Right hindlimb (tissue), 1 donor: ENCODE measurements around the gene PEX1.
A peak's percentile ranks its signal among the peaks of the same experiment; 100 is the strongest.
"Not testable (repeated sequence)": the region's sequence is repeated elsewhere in the genome, so short reads cannot be mapped to it uniquely, and the experiment has no call there.

Experiments
- DNase-seq: peaks from one replicate; pipeline ENCODE4 v3.0.0-alpha.2; 2018

PEX1 gene

GRCh38 chr7:92528188-92528957, at the start of gene PEX1, which contains the start of gene RBM48:
Gene PEX1, minus strand, starts transcription at chr7:92528520. Its CDS starts 85 bp downstream, at chr7:92528435.
Gene RBM48, plus strand, starts transcription at chr7:92528795. Its CDS starts 19 bp downstream, at chr7:92528814.
- peak; percentile 99 for DNase-seq

- no peak for DNase-seq
These were observed 48.0 kb upstream of the PEX1 start for GRCh38 chr7:92576296-92576695.

- no peak for DNase-seq
These were observed 40.8 kb upstream of the PEX1 start for GRCh38 chr7:92569137-92569536.

GRCh38 chr7:92567460-92567859, 39.1 kb upstream of the PEX1 start:
- no peak for DNase-seq

GRCh38 chr7:92563345-92563744, 35.0 kb upstream of the PEX1 start:
- DNase-seq: no peak

GRCh38 chr7:92560602-92561001, 32.3 kb upstream of the PEX1 start:
- DNase-seq: no peak

GRCh38 chr7:92557808-92558362, 29.6 kb upstream of the PEX1 start:
- DNase-seq: no peak

GRCh38 chr7:92557249-92557648, 28.9 kb upstream of the PEX1 start:
- no peak for DNase-seq

- no peak for DNase-seq
These were observed 21.9 kb upstream of the PEX1 start for GRCh38 chr7:92550194-92550593.

- DNase-seq: no peak
These were observed 19.3 kb upstream of the PEX1 start for GRCh38 chr7:92547579-92547978.

GRCh38 chr7:92546856-92547497, 18.7 kb upstream of the PEX1 start:
- no peak for DNase-seq

GRCh38 chr7:92545116-92545515, 16.8 kb upstream of the PEX1 start:
- not testable (repeated sequence) for DNase-seq

GRCh38 chr7:92543542-92543941, 15.2 kb upstream of the PEX1 start:
- DNase-seq: not testable (repeated sequence)

GRCh38 chr7:92534572-92534971, 6.3 kb upstream of the PEX1 start:
- no peak for DNase-seq

GRCh38 chr7:92528958-92529264, 591 bp upstream of the PEX1 start:
- no peak for DNase-seq

- DNase-seq: peak; percentile 50
These were observed 776 bp downstream of the PEX1 start for GRCh38 chr7:92527300-92528187.

- no peak for DNase-seq
These were observed 5.2 kb downstream of the PEX1 start for GRCh38 chr7:92523110-92523509.

- DNase-seq: no peak
These were observed 8.3 kb downstream of the PEX1 start for GRCh38 chr7:92520024-92520423.

- DNase-seq: no peak
These were observed 10.7 kb downstream of the PEX1 start for GRCh38 chr7:92517631-92518030.

GRCh38 chr7:92513167-92513902, 15.0 kb downstream of the PEX1 start:
- no peak for DNase-seq

- no peak for DNase-seq
These were observed 19.4 kb downstream of the PEX1 start for GRCh38 chr7:92508946-92509345.

- no peak for DNase-seq
These were observed 22.0 kb downstream of the PEX1 start for GRCh38 chr7:92506363-92506762.
